IMR-90 (cell line): ENCODE data around the gene SMOC1. TPM values are rescaled to one million over a fixed set of nuclear protein-coding genes. Genes with fewer than 3 reads are reported as not detected.

Source experiments
- ATAC-seq: fragments of 200-7000 bp; cut with Tn5 transposase; 2 replicates; pipeline ENCODE4 v1.9.1; 2020; ENCODE audit warnings: low read depth, mild to moderate bottlenecking, moderate library complexity
- BruUV-seq: library from RNA; stranded (reverse); fragments of 400-500 nt; replicated peaks from 2 replicates; lab custom pipeline; 2021; lab: Mats Ljungman, UMichigan
- CTCF ChIA-PET: fragments of 300-600 bp; formaldehyde crosslinking; extraction: SDS; loops from one replicate; lab custom pipeline; 2021; ENCODE audit warnings: antibody characterized with exemption; lab: Yijun Ruan, JAX
- POLR2A ChIA-PET: fragments of 300-600 bp; sonication (Branson Sonifier 250); formaldehyde crosslinking; loops from one replicate; lab custom pipeline; 2022; ENCODE audit warnings: antibody characterized with exemption; ENCODE audit not compliant: unreplicated experiment; lab: Charles Lee
- DNase-seq: peaks from one replicate; pipeline ENCODE4 v3.0.0; 2013
- H2AFZ ChIP-seq: replicated peaks from 2 replicates; pipeline ENCODE3; 2013; ENCODE audit warnings: low read length, mild to moderate bottlenecking; ENCODE audit not compliant: poor library complexity
- H2AK5ac ChIP-seq: 2 replicates; pipeline ENCODE4 v1.6.1; 2013; ENCODE audit warnings: low read depth, low read length, inconsistent platforms
- H2AK9ac ChIP-seq: replicated peaks from 2 replicates; pipeline ENCODE3; 2013; ENCODE audit warnings: mild to moderate bottlenecking, low read depth, low read length, moderate library complexity; ENCODE audit not compliant: poor library complexity
- H2BK120ac ChIP-seq: 2 replicates; pipeline ENCODE4 v1.6.1; 2013; ENCODE audit warnings: low read depth, low read length, inconsistent platforms
- H2BK15ac ChIP-seq: 3 replicates; pipeline ENCODE4 v1.6.1; 2013; ENCODE audit warnings: low read depth, low read length, inconsistent platforms
- H2BK20ac ChIP-seq: 2 replicates; pipeline ENCODE4 v1.6.1; 2013; ENCODE audit warnings: low read depth, mild to moderate bottlenecking, inconsistent platforms, low read length, moderate library complexity
- H2BK5ac ChIP-seq: 2 replicates; pipeline ENCODE4 v1.6.1; 2013; ENCODE audit warnings: mild to moderate bottlenecking, low read depth, low read length, inconsistent platforms; ENCODE audit not compliant: poor library complexity, severe bottlenecking
- H3K14ac ChIP-seq: replicated peaks from 2 replicates; pipeline ENCODE4 v1.6.1; 2013; ENCODE audit warnings: low read depth, low read length, inconsistent platforms
- H3K18ac ChIP-seq: 2 replicates; pipeline ENCODE4 v1.6.1; 2013; ENCODE audit warnings: low read depth, low read length, control low read depth
- H3K23ac ChIP-seq: 2 replicates; pipeline ENCODE4 v1.6.1; 2013; ENCODE audit warnings: low read depth, low read length, inconsistent platforms
- H3K27ac ChIP-seq: 2 replicates; pipeline ENCODE4 v1.5.1; 2013; ENCODE audit warnings: mild to moderate bottlenecking, control low read depth, low read length; ENCODE audit not compliant: insufficient read depth
- H3K27me3 ChIP-seq: 2 replicates; pipeline ENCODE4 v1.6.1; 2013; ENCODE audit warnings: low read length; ENCODE audit not compliant: control insufficient read depth, insufficient read depth
- H3K36me3 ChIP-seq: 2 replicates; pipeline ENCODE4 v1.6.1; 2013; ENCODE audit warnings: low read length, mixed read lengths; ENCODE audit not compliant: control insufficient read depth, insufficient read depth
- H3K4ac ChIP-seq: 2 replicates; pipeline ENCODE4 v1.6.1; 2013; ENCODE audit warnings: low read depth, low read length, inconsistent platforms
- H3K4me1 ChIP-seq: 2 replicates; pipeline ENCODE4 v1.6.1; 2013; ENCODE audit warnings: low read length, mixed read lengths; ENCODE audit not compliant: control insufficient read depth, insufficient read depth
- H3K4me2 ChIP-seq: 2 replicates; pipeline ENCODE4 v1.6.1; 2013; ENCODE audit warnings: low read depth, mild to moderate bottlenecking, control low read depth, low read length, moderate library complexity
- H3K4me3 ChIP-seq: 2 replicates; pipeline ENCODE4 v1.5.1; 2013; ENCODE audit warnings: low read depth, mild to moderate bottlenecking, control low read depth, low read length, moderate library complexity; ENCODE audit not compliant: insufficient read depth
- H3K56ac ChIP-seq: 2 replicates; pipeline ENCODE4 v1.6.1; 2013; ENCODE audit warnings: low read length, inconsistent platforms; ENCODE audit not compliant: insufficient read depth; ENCODE audit errors: extremely low read depth
- H3K79me1 ChIP-seq, 2 experiments: 2 replicates each; pipeline ENCODE4 v1.6.1; 2013; ENCODE audit warnings: low read length in 2 of 2, inconsistent platforms in 1 of 2, low read depth in 1 of 2
- H3K9ac ChIP-seq: 2 replicates; pipeline ENCODE4 v1.6.1; 2013; ENCODE audit warnings: low read depth, low read length, control low read depth
- H3K9me1 ChIP-seq: 2 replicates; pipeline ENCODE4 v1.6.1; 2013; ENCODE audit warnings: low read length, inconsistent platforms; ENCODE audit not compliant: insufficient read depth
- H3K9me3 ChIP-seq: 2 replicates; pipeline ENCODE4 v1.6.1; 2013; ENCODE audit warnings: low read length; ENCODE audit not compliant: control insufficient read depth, insufficient read depth
- H4K20me1 ChIP-seq: 2 replicates; pipeline ENCODE4 v1.6.1; 2013; ENCODE audit warnings: low read length, inconsistent platforms; ENCODE audit not compliant: insufficient read depth
- H4K5ac ChIP-seq: 2 replicates; pipeline ENCODE4 v1.6.1; 2013; ENCODE audit warnings: mild to moderate bottlenecking, low read depth, low read length, control low read depth
- H4K8ac ChIP-seq, 2 experiments: 2 replicates each; pipeline ENCODE4 v1.6.1; 2013; ENCODE audit warnings: low read depth in 2 of 2, low read length in 2 of 2, control low read depth in 1 of 2, inconsistent platforms in 1 of 2
- H4K91ac ChIP-seq: 2 replicates; pipeline ENCODE4 v1.6.1; 2013; ENCODE audit warnings: low read depth, low read length, inconsistent platforms; ENCODE audit not compliant: insufficient read depth
- CEBPB ChIP-seq: IDR thresholded peaks from 2 replicates; pipeline ENCODE4 v1.6.1; 2012; ENCODE audit warnings: low read depth, low read length, improper control_type of control experiment
- CHD1 ChIP-seq: IDR thresholded peaks from 2 replicates; pipeline ENCODE4 v1.6.1; 2012; ENCODE audit warnings: low read depth, low read length, improper control_type of control experiment
- NFE2L2 ChIP-seq: fragments of 150-350 bp; IDR thresholded peaks from 2 replicates; pipeline ENCODE4 v1.6.1; 2016; ENCODE audit warnings: low read depth, mild to moderate bottlenecking, low read length
- RAD21 ChIP-seq: IDR thresholded peaks from 2 replicates; pipeline ENCODE4 v1.6.1; 2012; ENCODE audit warnings: low read length, improper control_type of control experiment
- WGBS, 2 experiments: methylation state at CpG; one replicate each; pipeline versions ENCODE4 v1.1.5 to v1.1.7; 2013; ENCODE audit warnings: missing lambda C conversion rate in 2 of 2; ENCODE audit not compliant: insufficient read length in 1 of 2; ENCODE audit errors: extremely low coverage in 2 of 2; 5-methylcytosine and 5-hydroxymethylcytosine counted together
- dilution Hi-C: fragments of 300-500 bp; cut with HindIII; formaldehyde crosslinking; loops from one replicate; pipeline ENCODE4 v1.14.3; 2018; ENCODE audit warnings: low sequenced_read_pairs; ENCODE audit not compliant: unreplicated experiment
- in situ Hi-C: fragments of 300-500 bp; cut with MboI; formaldehyde crosslinking; loops from 3 replicates; pipeline ENCODE4 v1.14.3; 2019; ENCODE audit warnings: low sequenced_read_pairs, inconsistent platforms, mixed read lengths
- intact Hi-C: fragments of 100-400 bp; cut with micrococcal nuclease; formaldehyde crosslinking; loops from 2 replicates; pipeline ENCODE4 v1.10.0; 2022
- polyA plus RNA-seq, 3 experiments: library from polyadenylated mRNA; depleted of rRNA; stranded (reverse); fragments of >200 nt; gene quantifications; 2 replicates each; pipeline ENCODE4 v1.2.3, GENCODE V29; 2012; ENCODE audit warnings: low replicate concordance in 1 of 3
- total RNA-seq: library from RNA; depleted of rRNA; stranded (reverse); fragments of >200 nt; gene quantifications from 2 replicates; pipeline ENCODE4 v1.2.3, GENCODE V29; 2012

SMOC1 gene
- total and polyA plus RNA-seq, 2 of the 4 experiments (the other 2 are of a cell fraction), result 0.90 to 4.1 TPM

- ATAC-seq (no peak), DNase-seq (no peak)
- H2AFZ ChIP-seq, result no peak overlapping the region
- H4K20me1 ChIP-seq, result no peaks in the 10 kb centered on the region; the same call in 1 of the 2 replicates
- no peak overlapping the region for H2AK9ac ChIP-seq
- H3K36me3 ChIP-seq, result peaks cover 7% of the 10 kb centered on the region
- ChIA-PET POLR2A (no interaction called here), CTCF (no interaction called here)
- no peak overlapping the region for H4K5ac ChIP-seq
- H3K9ac ChIP-seq, result no peak overlapping the region
- no peaks in the 10 kb centered on the region for H3K9me3 ChIP-seq
- no peak overlapping the region for H3K14ac ChIP-seq
- H3K27ac ChIP-seq, result no peak overlapping the region
- H3K4me2 ChIP-seq, result no peak overlapping the region
- no peak overlapping the region for H3K4me3 ChIP-seq
- dilution Hi-C loops (no loop called here), in situ Hi-C loops (no loop called here), intact Hi-C loops (no loop called here)
- H3K23ac ChIP-seq, result no peak overlapping the region
- no CpG with 5 or more reads among the region's 6 CpGs for WGBS, 2 experiments
- H4K91ac ChIP-seq, result no peak overlapping the region
- no peak overlapping the region for H2BK20ac ChIP-seq
- H3K4me1 ChIP-seq, result peaks cover 2% of the 10 kb centered on the region; the same call in 1 of the 2 replicates
- no peak overlapping the region for H3K4ac ChIP-seq
- no peak overlapping the region for H3K18ac ChIP-seq
- no peak overlapping the region for H2BK15ac ChIP-seq
- no TSS peak for BruUV-seq
- 0 out of 4 replicates have a peak, but pooled peaks cover 0 to 5% of the 10 kb centered on the region in 2 experiments for H3K79me1 ChIP-seq
- H2BK5ac ChIP-seq, result no peak overlapping the region
- no peak overlapping the region for H4K8ac ChIP-seq
- H2AK5ac ChIP-seq, result no peak overlapping the region
- H3K56ac ChIP-seq, result no peak overlapping the region
- H3K9me1 ChIP-seq, result no peaks in the 10 kb centered on the region
- TF ChIP-seq NFE2L2 (no peak), CHD1 (no peak), CEBPB (no peak), RAD21 (no peak)
- H2BK120ac ChIP-seq, result no peak overlapping the region
- H3K27me3 ChIP-seq, result no peaks in the 10 kb centered on the region; the same call in 1 of the 2 replicates
Measured at GRCh38 chr14:69938751-69939150, 59.5 kb downstream of the SMOC1 start.
